H9 (cell line): ENCODE data around the gene GAREM1. TPM values are rescaled to one million over a fixed set of nuclear protein-coding genes. Genes with fewer than 3 reads are reported as not detected.

Experiments
- DNase-seq: peaks from one replicate; pipeline ENCODE4 v3.0.0-alpha.2; 2017
- H2AFZ ChIP-seq: one replicate; pipeline ENCODE4 v1.6.1; 2013; ENCODE audit warnings: mild to moderate bottlenecking, low read length, control low read depth, moderate library complexity
- H2AK5ac ChIP-seq: 2 replicates; pipeline ENCODE4 v1.6.1; 2013; ENCODE audit warnings: low read length, control low read depth, mixed read lengths; ENCODE audit not compliant: insufficient read length
- H2BK120ac ChIP-seq: one replicate; pipeline ENCODE4 v1.6.1; 2013; ENCODE audit warnings: low read depth, mild to moderate bottlenecking, low read length, control low read depth, inconsistent platforms; ENCODE audit not compliant: poor library complexity, severe bottlenecking
- H2BK12ac ChIP-seq: 2 replicates; pipeline ENCODE4 v1.6.1; 2013; ENCODE audit warnings: low read length, control low read depth, mixed read lengths, low read depth; ENCODE audit not compliant: insufficient read length
- H2BK15ac ChIP-seq: 2 replicates; pipeline ENCODE4 v1.6.1; 2013; ENCODE audit warnings: low read depth, low read length, control low read depth
- H2BK20ac ChIP-seq: one replicate; pipeline ENCODE4 v1.6.1; 2013; ENCODE audit warnings: low read depth, mild to moderate bottlenecking, low read length, control low read depth, inconsistent platforms; ENCODE audit not compliant: poor library complexity, severe bottlenecking
- H2BK5ac ChIP-seq: 2 replicates; pipeline ENCODE4 v1.6.1; 2013; ENCODE audit warnings: low read length, control low read depth, mixed read lengths; ENCODE audit not compliant: insufficient read length
- H3K14ac ChIP-seq: 2 replicates; pipeline ENCODE4 v1.6.1; 2013; ENCODE audit warnings: low read length, control low read depth; ENCODE audit not compliant: insufficient read depth
- H3K18ac ChIP-seq: 2 replicates; pipeline ENCODE4 v1.6.1; 2013; ENCODE audit warnings: low read depth, mild to moderate bottlenecking, mixed read lengths, low read length, control low read depth; ENCODE audit not compliant: insufficient read length
- H3K23ac ChIP-seq: 2 replicates; pipeline ENCODE4 v1.6.1; 2013; ENCODE audit warnings: low read length, control low read depth, mixed read lengths, low read depth; ENCODE audit not compliant: insufficient read length
- H3K23me2 ChIP-seq: 2 replicates; pipeline ENCODE4 v1.6.1; 2013; ENCODE audit warnings: low read depth, mild to moderate bottlenecking, mixed read lengths, low read length, control low read depth; ENCODE audit not compliant: insufficient read length, poor library complexity, severe bottlenecking
- H3K27ac ChIP-seq: 2 replicates; pipeline ENCODE4 v1.5.1; 2013; ENCODE audit warnings: low read length, control low read depth, mixed read lengths, low read depth; ENCODE audit not compliant: insufficient read length
- H3K27me3 ChIP-seq: 2 replicates; pipeline ENCODE4 v1.6.1; 2013; ENCODE audit warnings: low read length, control low read depth, inconsistent platforms; ENCODE audit not compliant: insufficient read depth
- H3K4ac ChIP-seq: 2 replicates; pipeline ENCODE4 v1.6.1; 2013; ENCODE audit warnings: low read depth, mild to moderate bottlenecking, control low read depth, inconsistent platforms, low read length, moderate library complexity
- H3K4me1 ChIP-seq: 2 replicates; pipeline ENCODE4 v1.6.1; 2013; ENCODE audit warnings: low read length, control low read depth, inconsistent platforms; ENCODE audit not compliant: insufficient read depth
- H3K4me2 ChIP-seq: 2 replicates; pipeline ENCODE4 v1.6.1; 2013; ENCODE audit warnings: low read length, control low read depth, mixed read lengths; ENCODE audit not compliant: insufficient read length, insufficient read depth
- H3K56ac ChIP-seq: 2 replicates; pipeline ENCODE4 v1.6.1; 2013; ENCODE audit warnings: low read depth, mild to moderate bottlenecking, mixed read lengths, low read length, control low read depth; ENCODE audit not compliant: insufficient read length
- H3K79me1 ChIP-seq: 2 replicates; pipeline ENCODE4 v1.6.1; 2013; ENCODE audit warnings: low read depth, mild to moderate bottlenecking, moderate library complexity, low read length, control low read depth, inconsistent platforms; ENCODE audit not compliant: insufficient read depth, poor library complexity, severe bottlenecking
- H3K79me2 ChIP-seq: 2 replicates; pipeline ENCODE4 v1.6.1; 2013; ENCODE audit warnings: low read length, control low read depth, inconsistent platforms; ENCODE audit not compliant: insufficient read depth
- H3K9ac ChIP-seq: 2 replicates; pipeline ENCODE4 v1.6.1; 2013; ENCODE audit warnings: low read length, control low read depth, mixed read lengths; ENCODE audit not compliant: insufficient read length; ENCODE audit errors: extremely low read depth
- H3K9me3 ChIP-seq: one replicate; pipeline ENCODE4 v1.6.1; 2013; ENCODE audit warnings: low read depth, low read length, inconsistent platforms; ENCODE audit not compliant: control insufficient read depth
- H3T11ph ChIP-seq: one replicate; pipeline ENCODE4 v1.6.1; 2013; ENCODE audit warnings: mild to moderate bottlenecking, low read length, control low read depth, inconsistent platforms
- H4K20me1 ChIP-seq: one replicate; pipeline ENCODE4 v1.6.1; 2013; ENCODE audit not compliant: control insufficient read depth, insufficient read length, insufficient read depth
- H4K5ac ChIP-seq: 2 replicates; pipeline ENCODE4 v1.6.1; 2013; ENCODE audit warnings: low read depth, mild to moderate bottlenecking, mixed read lengths, low read length, control low read depth; ENCODE audit not compliant: insufficient read length
- H4K8ac ChIP-seq: replicated peaks from 2 replicates; pipeline ENCODE4 v1.6.1; 2013; ENCODE audit warnings: low read length, control low read depth, mixed read lengths, low read depth; ENCODE audit not compliant: insufficient read length
- H4K91ac ChIP-seq: 2 replicates; pipeline ENCODE4 v1.6.1; 2013; ENCODE audit warnings: low read depth, mild to moderate bottlenecking, moderate library complexity, mixed read lengths, low read length, control low read depth; ENCODE audit not compliant: insufficient read length
- H3K27ac Mint-ChIP-seq, 3 experiments: 2 replicates in 2 of 3; 3 replicates in 1 of 3; pipeline ENCODE4 v1.8.0; 2020 to 2021; ENCODE audit warnings: mixed read lengths in 3 of 3, mild to moderate bottlenecking in 1 of 3, moderate library complexity in 1 of 3
- H3K27me3 Mint-ChIP-seq: 2 replicates; pipeline ENCODE4 v1.8.0; 2021; ENCODE audit warnings: low read depth, mild to moderate bottlenecking, moderate library complexity, mixed read lengths
- H3K36me3 Mint-ChIP-seq, 3 experiments: 2 replicates in 2 of 3; 3 replicates in 1 of 3; pipeline ENCODE4 v1.8.0; 2020 to 2021; ENCODE audit warnings: low read depth in 3 of 3, mixed read lengths in 3 of 3; ENCODE audit not compliant: insufficient read depth in 1 of 3
- H3K4me1 Mint-ChIP-seq, 2 experiments: 2 replicates each; pipeline ENCODE4 v1.8.0; 2020; ENCODE audit warnings: mixed read lengths in 2 of 2
- H3K4me3 Mint-ChIP-seq, 2 experiments: 2 replicates in 1 of 2; 3 replicates in 1 of 2; pipeline ENCODE4 v1.8.0; 2020 to 2021; ENCODE audit warnings: mild to moderate bottlenecking in 2 of 2, mixed read lengths in 2 of 2, moderate library complexity in 1 of 2
- H3K9me3 Mint-ChIP-seq, 2 experiments: 2 replicates in 1 of 2; 3 replicates in 1 of 2; pipeline ENCODE4 v1.8.0; 2020; ENCODE audit warnings: mild to moderate bottlenecking in 2 of 2, mixed read lengths in 2 of 2, moderate library complexity in 1 of 2
- CTCF ChIP-seq: fragments of 200-600 bp; sonication (generic); conservative IDR thresholded peaks from 3 replicates; pipeline ENCODE4 v1.8.0; 2021; ENCODE audit warnings: antibody characterized with exemption, mild to moderate bottlenecking
- WGBS: extraction: QIAGEN DNeasy Blood & Tissue Kit; methylation state at CpG from one replicate; pipeline ENCODE4 v1.1.7; 2013; ENCODE audit warnings: missing lambda C conversion rate, low lambda C conversion rate, mixed read lengths; ENCODE audit not compliant: insufficient read length; ENCODE audit errors: extremely low coverage; 5-methylcytosine and 5-hydroxymethylcytosine counted together
- total RNA-seq: library from RNA; stranded (reverse); gene quantifications from 2 replicates; pipeline ENCODE4 v1.2.1, GENCODE V29; 2021

Gene GAREM1
- total RNA-seq, 1 experiment from 2014 or later: 4.4 TPM

GRCh38 chr18:32216390-32216789 lies 254.3 kb downstream of the GAREM1 start:
- Mint-ChIP-seq H3K27ac (no peak overlapping the region), H3K27me3 (no peaks in the 10 kb centered on the region), H3K9me3 (no peaks in the 10 kb centered on the region), H3K36me3 (no peaks in the 10 kb centered on the region), H3K4me3 (no peak overlapping the region), H3K4me1 (peaks cover 0 to 6% of the 10 kb centered on the region in 2 experiments; a peak in 1 of 4 replicates)
- Histone ChIP-seq H3T11ph (no peak overlapping the region), H3K4me1 (no peaks in the 10 kb centered on the region), H3K4ac (no peak overlapping the region), H3K9ac (no peak overlapping the region), H2BK120ac (no peak overlapping the region), H3K79me1 (no peaks in the 10 kb centered on the region), H2AK5ac (no peak overlapping the region), H4K8ac (no peak overlapping the region), H3K79me2 (no peaks in the 10 kb centered on the region), H3K14ac (no peak overlapping the region), H3K23ac (no peak overlapping the region), H3K4me2 (no peak overlapping the region), H3K9me3 (no peaks in the 10 kb centered on the region), H2BK15ac (no peak overlapping the region), H4K20me1 (no peaks in the 10 kb centered on the region), H4K5ac (no peak overlapping the region), H3K27ac (no peak overlapping the region), H3K56ac (no peak overlapping the region), H2BK5ac (no peak overlapping the region), H3K27me3 (no peaks in the 10 kb centered on the region), H4K91ac (no peak overlapping the region), H3K18ac (no peak overlapping the region), H3K23me2 (no peaks in the 10 kb centered on the region), H2BK12ac (no peak overlapping the region), H2AFZ (no peak overlapping the region), H2BK20ac (no peak overlapping the region)
- TF ChIP-seq CTCF: no peak
- DNase-seq: no peak
- no CpG with 5 or more reads among the region's 2 CpGs for WGBS
